G401 (cell line): Measurements from ENCODE around the gene BNC1. TPM values are rescaled to one million over a fixed set of nuclear protein-coding genes. Genes with fewer than 3 reads are reported as not detected.

Source experiments
- DNase-seq: peaks from one replicate; pipeline ENCODE4 v3.0.0-alpha.2; 2015; ENCODE audit warnings: low spot score
- in situ Hi-C: cut with HindIII; loops from 2 replicates; pipeline ENCODE4 v1.10.0; 2016; ENCODE audit warnings: low sequenced_read_pairs, mixed read lengths
- total RNA-seq: library from RNA; depleted of rRNA; stranded (reverse); fragments of >200 nt; shearing (Covaris generic); gene quantifications from 2 replicates; pipeline ENCODE4 v1.2.3, GENCODE V29; 2014; rRNA removed

The BNC1 gene
- not detected in 2 replicates for total RNA-seq

GRCh38 chr15:83284559-83285283 is at the start of gene BNC1:
BNC1 (minus strand) TSS chr15:83284664; CDS start chr15:83284628, 36 bp downstream.
- no peak for DNase-seq
- in situ Hi-C loops = no loop called here

GRCh38 chr15:83327041-83327440 is 42.6 kb upstream of the BNC1 start:
- no peak for DNase-seq
- in situ Hi-C loops = no loop called here

GRCh38 chr15:83324799-83325198 is 40.3 kb upstream of the BNC1 start:
- no peak for DNase-seq
- in situ Hi-C loops = no loop called here

GRCh38 chr15:83323296-83323711 is 38.8 kb upstream of the BNC1 start:
- in situ Hi-C loops = no loop called here
- DNase-seq = no peak

GRCh38 chr15:83322691-83323090 is 38.2 kb upstream of the BNC1 start:
- in situ Hi-C loops = no loop called here
- DNase-seq = no peak

GRCh38 chr15:83322061-83322460 is 37.6 kb upstream of the BNC1 start:
- in situ Hi-C loops = no loop called here
- no peak for DNase-seq

- in situ Hi-C loops = no loop called here
- no peak for DNase-seq
These were observed 36.4 kb upstream of the BNC1 start for GRCh38 chr15:83320844-83321243.

- no peak for DNase-seq
- in situ Hi-C loops = no loop called here
These were observed 35.9 kb upstream of the BNC1 start for GRCh38 chr15:83320404-83320803.

- in situ Hi-C loops = no loop called here
- no peak for DNase-seq
These were observed 35.3 kb upstream of the BNC1 start for GRCh38 chr15:83319771-83320170.

- in situ Hi-C loops = no loop called here
- DNase-seq = no peak
These were observed 34.5 kb upstream of the BNC1 start for GRCh38 chr15:83318861-83319415.

GRCh38 chr15:83318036-83318435 is 33.6 kb upstream of the BNC1 start:
- in situ Hi-C loops = no loop called here
- DNase-seq = no peak

- DNase-seq = no peak
- in situ Hi-C loops = no loop called here
These were observed 27.6 kb upstream of the BNC1 start for GRCh38 chr15:83312071-83312470.

GRCh38 chr15:83310521-83311456 is 26.3 kb upstream of the BNC1 start:
- in situ Hi-C loops = no loop called here

GRCh38 chr15:83308671-83309070 is 24.2 kb upstream of the BNC1 start:
- in situ Hi-C loops = no loop called here
- DNase-seq = no peak

More at GRCh38 chr15:83310521-83311456, 26.3 kb upstream of the BNC1 start:
- no peak for DNase-seq

- in situ Hi-C loops = no loop called here
These were observed 22.1 kb upstream of the BNC1 start for GRCh38 chr15:83306561-83306960.

GRCh38 chr15:83305704-83306291 is 21.3 kb upstream of the BNC1 start:
- DNase-seq = no peak
- in situ Hi-C loops = no loop called here

More at GRCh38 chr15:83306561-83306960, 22.1 kb upstream of the BNC1 start:
- DNase-seq = no peak

GRCh38 chr15:83304861-83305703 is 20.6 kb upstream of the BNC1 start:
- in situ Hi-C loops = no loop called here
- no peak for DNase-seq

- in situ Hi-C loops = no loop called here
- no peak for DNase-seq
These were observed 19.1 kb upstream of the BNC1 start for GRCh38 chr15:83303535-83303934.

GRCh38 chr15:83300826-83301225 is 16.4 kb upstream of the BNC1 start:
- in situ Hi-C loops = no loop called here
- DNase-seq = no peak
